A673 (cell line): ENCODE measurements around the gene NUP210L. TPM values are rescaled to one million over a fixed set of nuclear protein-coding genes. Genes with fewer than 3 reads are reported as not detected.

Source experiments
- BruUV-seq: library from RNA; stranded (reverse); fragments of 400-500 nt; replicated peaks from 2 replicates; lab custom pipeline; 2021; lab: Mats Ljungman, UMichigan
- CTCF ChIA-PET: fragments of 300-600 bp; sonication (Branson Sonifier 250); formaldehyde crosslinking; loops from one replicate; lab custom pipeline; 2022; ENCODE audit warnings: antibody characterized with exemption; lab: Charles Lee
- POLR2A ChIA-PET: fragments of 300-600 bp; sonication (Branson Sonifier 250); formaldehyde crosslinking; loops from one replicate; lab custom pipeline; 2022; ENCODE audit warnings: antibody characterized with exemption; ENCODE audit not compliant: low non-redundant PET; lab: Charles Lee
- DNase-seq: peaks from one replicate; pipeline ENCODE4 v3.0.0-alpha.2; 2015; ENCODE audit warnings: low spot score
- H3K27ac ChIP-seq: fragments of 200-600 bp; sonication (generic); 2 replicates; pipeline ENCODE4 v1.5.1; 2016; ENCODE audit warnings: mixed run types, low read depth, mild to moderate bottlenecking, mixed read lengths, antibody characterized with exemption, low read length; ENCODE audit not compliant: poor library complexity, severe bottlenecking
- H3K27me3 ChIP-seq: fragments of 200-600 bp; sonication (generic); replicated peaks from 2 replicates; pipeline ENCODE4 v1.6.1; 2017; ENCODE audit warnings: mixed run types, low read depth, mild to moderate bottlenecking, mixed read lengths, antibody characterized with exemption, low read length; ENCODE audit not compliant: insufficient read depth, poor library complexity
- H3K36me3 ChIP-seq: fragments of 200-600 bp; sonication (generic); 2 replicates; pipeline ENCODE4 v1.6.1; 2016; ENCODE audit warnings: mixed run types, mild to moderate bottlenecking, mixed read lengths, antibody characterized with exemption, low read length; ENCODE audit not compliant: insufficient read depth, poor library complexity, severe bottlenecking
- H3K4me1 ChIP-seq: fragments of 200-600 bp; sonication (generic); 2 replicates; pipeline ENCODE4 v1.6.1; 2017; ENCODE audit warnings: mixed run types, mild to moderate bottlenecking, mixed read lengths, antibody characterized with exemption, low read length; ENCODE audit not compliant: insufficient read depth, poor library complexity, severe bottlenecking
- H3K4me3 ChIP-seq: fragments of 200-600 bp; sonication (generic); 2 replicates; pipeline ENCODE4 v1.5.1; 2016; ENCODE audit warnings: low read depth, mixed run types, mild to moderate bottlenecking, mixed read lengths, low read length; ENCODE audit not compliant: poor library complexity, severe bottlenecking
- H3K9me3 ChIP-seq: fragments of 200-600 bp; sonication (generic); 2 replicates; pipeline ENCODE4 v1.6.1; 2016; ENCODE audit warnings: mixed run types, low read depth, mild to moderate bottlenecking, mixed read lengths, antibody characterized with exemption, low read length; ENCODE audit not compliant: poor library complexity, severe bottlenecking
- CTCF ChIP-seq: fragments of 300-800, 200-600 bp; sonication (generic); conservative IDR thresholded peaks from 2 replicates; pipeline ENCODE4 v1.5.1; 2017; ENCODE audit warnings: low read depth, mild to moderate bottlenecking, antibody characterized with exemption, low read length, moderate library complexity, mixed read lengths
- EZH2 ChIP-seq: fragments of 200-600 bp; sonication (generic); IDR thresholded peaks from 2 replicates; pipeline ENCODE4 v1.6.1; 2017; ENCODE audit warnings: borderline replicate concordance, low read depth, mild to moderate bottlenecking, mixed read lengths, antibody characterized with exemption, low read length; ENCODE audit not compliant: poor library complexity, severe bottlenecking
- intact Hi-C: fragments of 100-400 bp; cut with micrococcal nuclease; formaldehyde crosslinking; loops from one replicate; pipeline ENCODE4 v1.10.0; 2022; ENCODE audit not compliant: unreplicated experiment
- total RNA-seq: library from RNA; stranded (reverse); gene quantifications from 2 replicates; pipeline ENCODE4 v1.2.3, GENCODE V29; 2021

Gene NUP210L
- total RNA-seq, 1 experiment from 2014 or later: 0.04 TPM

- DNase-seq: no peak
- no TSS peak for BruUV-seq
Measured at GRCh38 chr1:154155251-154155650, 378 bp upstream of the NUP210L start.

GRCh38 chr1:154154053-154154452, 820 bp downstream of the NUP210L start:
- intact Hi-C loops: no loop called here
- H3K4me3 ChIP-seq: no peak overlapping the region
- TF ChIP-seq CTCF (no peak), EZH2 (no peak)
- no peaks in the 10 kb centered on the region for H3K9me3 ChIP-seq
- no peak overlapping the region for H3K27ac ChIP-seq
- no peak for DNase-seq
- no peaks in the 10 kb centered on the region for H3K27me3 ChIP-seq
- peaks cover 35% of the 10 kb centered on the region for H3K36me3 ChIP-seq
- BruUV-seq: no TSS peak
- peaks cover 6% of the 10 kb centered on the region for H3K4me1 ChIP-seq
- CTCF ChIA-PET: no interaction called here
- POLR2A ChIA-PET: no interaction called here

More at GRCh38 chr1:154155251-154155650, 378 bp upstream of the NUP210L start:
- Histone ChIP-seq H3K36me3 (peaks cover 47% of the 10 kb centered on the region), H3K27ac (peak overlapping the region; percentile 5), H3K4me3 (no peak overlapping the region), H3K9me3 (no peaks in the 10 kb centered on the region), H3K4me1 (peaks cover 7% of the 10 kb centered on the region), H3K27me3 (no peaks in the 10 kb centered on the region)
- POLR2A ChIA-PET: no interaction called here
- intact Hi-C loops: no loop called here
- CTCF ChIA-PET: no interaction called here
- TF ChIP-seq EZH2 (no peak), CTCF (no peak)

- Histone ChIP-seq H3K4me3 (no peak overlapping the region), H3K9me3 (no peaks in the 10 kb centered on the region), H3K4me1 (no peaks in the 10 kb centered on the region), H3K27ac (no peak overlapping the region), H3K27me3 (no peaks in the 10 kb centered on the region), H3K36me3 (peaks cover 12% of the 10 kb centered on the region)
- no peak for DNase-seq
- TF ChIP-seq CTCF: no peak
- TF ChIP-seq EZH2: no peak
- ChIA-PET CTCF (interaction anchor here (0.6 kb wide), 1 partner anchor 42 kb away, joined by 4 read pairs; no protein-coding TSS in a partner anchor), POLR2A (no interaction called here)
- no TSS peak for BruUV-seq
- intact Hi-C loops: no loop called here
Measured at GRCh38 chr1:154151311-154151710, 3.6 kb downstream of the NUP210L start.
